Neural crest cell (in vitro differentiated cells): Measurements from ENCODE around the gene TSPAN11. TPM values are rescaled to one million over a fixed set of nuclear protein-coding genes. Genes with fewer than 3 reads are reported as not detected.
"Not testable (repeated sequence)": the region's sequence is repeated elsewhere in the genome, so short reads cannot be mapped to it uniquely, and the experiment has no call there.

Experiments used
- DNase-seq: peaks from one replicate; pipeline ENCODE4 v3.0.0; 2021; ENCODE audit warnings: low read depth, mixed read lengths, low spot score
- H3K27ac Mint-ChIP-seq: one replicate; pipeline ENCODE4 v1.8.0; 2021; ENCODE audit warnings: mild to moderate bottlenecking, mixed read lengths; ENCODE audit not compliant: unreplicated experiment
- H3K27me3 Mint-ChIP-seq: 2 replicates; pipeline ENCODE4 v1.8.0; 2021; ENCODE audit warnings: low read depth, mild to moderate bottlenecking, mixed read lengths
- H3K36me3 Mint-ChIP-seq: 2 replicates; pipeline ENCODE4 v1.8.0; 2021; ENCODE audit warnings: low read depth, mild to moderate bottlenecking, mixed read lengths
- H3K4me1 Mint-ChIP-seq: 2 replicates; pipeline ENCODE4 v1.8.0; 2021; ENCODE audit warnings: mixed read lengths
- H3K4me3 Mint-ChIP-seq: one replicate; pipeline ENCODE4 v1.8.0; 2021; ENCODE audit warnings: mild to moderate bottlenecking, mixed read lengths
- H3K9me3 Mint-ChIP-seq: 2 replicates; pipeline ENCODE4 v1.8.0; 2021; ENCODE audit warnings: mixed read lengths
- total RNA-seq: library from RNA; stranded (reverse); gene quantifications from 2 replicates; pipeline ENCODE4 v1.2.1, GENCODE V29; 2021
- TF ChIP-seq, protein P1 (sequence below): fragments of 200-600 bp; sonication (generic); conservative IDR thresholded peaks from 2 replicates; pipeline ENCODE4 v1.5.0; 2021; ENCODE audit warnings: antibody characterized with exemption, mild to moderate bottlenecking

TSPAN11 gene
- total RNA-seq, 1 donor from 2014 or later = 21.4 TPM

DNA sequence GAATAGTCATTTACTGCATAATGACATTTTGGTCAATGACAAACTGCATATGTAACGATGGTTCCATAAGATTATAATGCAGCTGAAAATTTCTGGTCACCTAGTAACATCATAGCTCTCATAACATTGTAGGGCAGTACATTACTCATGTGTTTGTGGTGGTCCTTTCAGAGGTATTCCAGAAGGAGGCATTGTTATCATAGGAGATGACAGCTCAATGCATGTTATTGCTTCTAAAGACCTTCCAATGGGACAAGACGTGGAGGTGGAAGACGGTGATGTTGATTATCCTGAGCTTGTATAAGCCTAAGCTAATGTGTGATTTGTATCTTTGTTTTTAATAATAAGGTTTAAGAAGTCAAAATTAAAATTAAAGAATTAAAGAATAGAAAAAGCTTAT lies 43.8 kb upstream of the TSPAN11 start:
- Mint-ChIP-seq H3K9me3 (peaks cover 8% of the 10 kb centered on the region), H3K27me3 (peaks cover 25% of the 10 kb centered on the region)

DNA sequence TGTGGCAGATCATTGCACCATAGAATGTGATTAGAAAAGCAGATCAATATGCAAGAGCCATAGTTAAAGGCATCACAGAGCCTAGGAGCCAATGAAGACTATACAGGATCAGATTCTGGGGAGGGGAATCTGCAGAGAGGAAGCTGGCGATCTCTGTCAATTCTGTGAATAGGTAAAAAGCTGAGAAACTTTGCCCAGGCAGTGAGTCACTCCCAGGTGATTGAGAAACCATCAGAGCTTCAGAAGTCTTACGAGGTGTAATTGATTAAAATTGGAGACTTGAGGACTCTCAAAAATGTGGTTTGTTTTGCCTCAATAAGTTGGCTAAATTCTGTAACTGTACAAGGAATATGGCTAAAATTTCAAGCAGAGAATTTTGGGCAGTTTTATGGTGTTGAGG lies 41.7 kb upstream of the TSPAN11 start:
- Mint-ChIP-seq H3K27ac (no peak overlapping the region), H3K36me3 (no peaks in the 10 kb centered on the region), H3K4me3 (no peak overlapping the region), H3K9me3 (peaks cover 10% of the 10 kb centered on the region), H3K4me1 (no peaks in the 10 kb centered on the region), H3K27me3 (peaks cover 11% of the 10 kb centered on the region)
- TF ChIP-seq, protein P1, sequence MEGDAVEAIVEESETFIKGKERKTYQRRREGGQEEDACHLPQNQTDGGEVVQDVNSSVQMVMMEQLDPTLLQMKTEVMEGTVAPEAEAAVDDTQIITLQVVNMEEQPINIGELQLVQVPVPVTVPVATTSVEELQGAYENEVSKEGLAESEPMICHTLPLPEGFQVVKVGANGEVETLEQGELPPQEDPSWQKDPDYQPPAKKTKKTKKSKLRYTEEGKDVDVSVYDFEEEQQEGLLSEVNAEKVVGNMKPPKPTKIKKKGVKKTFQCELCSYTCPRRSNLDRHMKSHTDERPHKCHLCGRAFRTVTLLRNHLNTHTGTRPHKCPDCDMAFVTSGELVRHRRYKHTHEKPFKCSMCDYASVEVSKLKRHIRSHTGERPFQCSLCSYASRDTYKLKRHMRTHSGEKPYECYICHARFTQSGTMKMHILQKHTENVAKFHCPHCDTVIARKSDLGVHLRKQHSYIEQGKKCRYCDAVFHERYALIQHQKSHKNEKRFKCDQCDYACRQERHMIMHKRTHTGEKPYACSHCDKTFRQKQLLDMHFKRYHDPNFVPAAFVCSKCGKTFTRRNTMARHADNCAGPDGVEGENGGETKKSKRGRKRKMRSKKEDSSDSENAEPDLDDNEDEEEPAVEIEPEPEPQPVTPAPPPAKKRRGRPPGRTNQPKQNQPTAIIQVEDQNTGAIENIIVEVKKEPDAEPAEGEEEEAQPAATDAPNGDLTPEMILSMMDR = no peak
- no peak for DNase-seq

More for the DNA sequence above, 43.8 kb upstream of the TSPAN11 start:
- TF ChIP-seq, protein P1 = no peak
- Mint-ChIP-seq H3K27ac (no peak overlapping the region), H3K4me1 (no peaks in the 10 kb centered on the region), H3K36me3 (no peaks in the 10 kb centered on the region), H3K4me3 (no peak overlapping the region)
- DNase-seq = no peak

DNA sequence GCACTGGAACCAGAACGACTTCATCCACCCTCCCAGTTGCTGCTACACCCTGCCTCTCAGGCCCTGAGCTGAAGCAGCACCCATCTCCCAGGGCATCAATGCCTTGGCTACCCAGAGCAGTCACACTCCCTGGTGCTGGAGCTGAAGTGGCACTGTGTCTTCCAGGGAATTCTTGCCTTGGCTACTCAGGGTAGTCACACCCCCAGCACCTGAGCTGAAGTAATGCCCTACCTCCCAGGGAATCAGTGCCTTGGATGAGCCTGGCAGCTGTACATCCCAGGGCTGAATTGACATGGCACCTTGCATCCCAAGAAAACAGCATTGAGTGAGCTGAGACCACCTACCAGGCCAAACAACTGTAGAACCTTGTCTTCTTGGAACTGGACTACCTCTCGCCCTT lies 41.2 kb upstream of the TSPAN11 start:
- Mint-ChIP-seq H3K4me3 (no peak overlapping the region), H3K27ac (no peak overlapping the region), H3K9me3 (peaks cover 10% of the 10 kb centered on the region), H3K27me3 (peaks cover 8% of the 10 kb centered on the region), H3K36me3 (no peaks in the 10 kb centered on the region), H3K4me1 (no peaks in the 10 kb centered on the region)
- TF ChIP-seq, protein P1 = no peak
- no peak for DNase-seq

DNA sequence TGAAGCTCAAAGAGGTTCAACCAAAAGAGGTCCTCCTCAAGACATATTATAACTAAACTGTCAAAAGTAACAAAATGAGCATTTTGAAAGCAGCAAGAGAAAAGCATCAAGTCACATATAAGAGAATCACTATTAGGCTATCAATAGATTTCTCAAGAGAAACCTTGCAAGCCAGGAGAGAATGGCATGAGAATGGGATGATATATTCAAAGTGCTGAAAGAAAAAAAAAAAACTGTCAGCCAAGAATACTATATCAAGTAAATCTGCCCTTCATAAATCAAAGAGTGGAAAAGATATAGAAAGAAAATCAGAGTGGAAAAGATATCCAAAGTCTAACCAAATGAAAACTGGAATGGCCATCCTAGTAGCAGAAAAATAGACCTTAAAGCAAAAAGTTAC lies 39.3 kb upstream of the TSPAN11 start:
- TF ChIP-seq, protein P1 = no peak
- H3K36me3 Mint-ChIP-seq = no peaks in the 10 kb centered on the region
- no peaks in the 10 kb centered on the region for H3K4me1 Mint-ChIP-seq

DNA sequence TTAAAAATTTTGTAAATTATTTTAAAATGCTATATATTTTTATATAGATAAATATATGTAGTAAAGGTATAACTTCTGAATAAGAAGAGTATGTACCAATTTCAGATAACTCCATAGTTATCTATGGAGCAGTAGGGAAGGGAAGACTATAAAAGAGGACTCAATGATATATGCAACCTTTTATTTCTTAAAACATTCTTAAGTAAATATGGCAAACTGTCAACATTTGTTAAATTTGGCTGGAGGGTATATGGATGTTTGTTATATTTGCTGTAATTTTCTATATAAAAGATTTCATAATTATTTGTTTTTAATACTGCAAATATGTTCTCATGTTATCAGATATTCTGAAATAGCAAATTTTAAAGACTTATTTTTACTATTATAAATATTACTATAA lies 38.3 kb upstream of the TSPAN11 start:
- Mint-ChIP-seq H3K9me3 (peaks cover 10% of the 10 kb centered on the region), H3K27me3 (peaks cover 14% of the 10 kb centered on the region), H3K36me3 (no peaks in the 10 kb centered on the region), H3K27ac (no peak overlapping the region), H3K4me1 (no peaks in the 10 kb centered on the region), H3K4me3 (no peak overlapping the region)
- TF ChIP-seq, protein P1 = no peak
- no peak for DNase-seq

More for the DNA sequence above, 39.3 kb upstream of the TSPAN11 start:
- Mint-ChIP-seq H3K27me3 (peaks cover 11% of the 10 kb centered on the region), H3K4me3 (no peak overlapping the region), H3K9me3 (peaks cover 10% of the 10 kb centered on the region), H3K27ac (no peak overlapping the region)
- no peak for DNase-seq

DNA sequence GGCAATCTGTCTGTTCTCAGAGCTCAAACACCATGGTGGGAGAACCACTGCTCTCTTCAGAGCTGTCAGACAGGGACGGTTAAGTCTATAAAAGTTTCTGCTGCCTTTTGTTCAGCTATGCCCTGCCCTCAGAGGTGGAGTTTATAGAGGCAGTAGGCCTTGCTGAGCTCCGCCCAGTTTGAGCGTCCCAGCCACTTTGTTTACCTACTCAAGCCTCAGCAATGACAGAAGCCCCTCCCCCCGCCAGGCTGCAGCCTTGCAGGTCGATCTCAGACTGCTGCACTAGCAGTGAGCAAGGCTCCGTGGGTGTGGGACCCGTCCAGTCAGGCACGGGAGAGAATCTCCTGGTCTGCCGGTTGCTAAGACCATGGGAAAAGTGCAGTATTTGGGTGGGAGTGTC lies 32.0 kb upstream of the TSPAN11 start:
- not testable (repeated sequence) for H3K4me3 Mint-ChIP-seq, H3K27ac Mint-ChIP-seq, H3K4me1 Mint-ChIP-seq, DNase-seq, H3K36me3 Mint-ChIP-seq, H3K9me3 Mint-ChIP-seq
- H3K27me3 Mint-ChIP-seq = peaks cover 11% of the 10 kb centered on the region
